ENCODE measurements around the gene PCTP.

PCTP gene

GRCh38 chr17:55760643-55761355 is 9.9 kb downstream of the PCTP start:
- no peak for DNase-seq

GRCh38 chr17:55762086-55762858 is 11.4 kb downstream of the PCTP start:
- DNase-seq, result no peak

- no peak for DNase-seq
These were observed 13.0 kb downstream of the PCTP start for GRCh38 chr17:55763856-55764255.

GRCh38 chr17:55764610-55765009 is 13.8 kb downstream of the PCTP start:
- no peak for DNase-seq

- no peak for DNase-seq
These were observed 14.6 kb downstream of the PCTP start for GRCh38 chr17:55765472-55765871.

GRCh38 chr17:55768936-55769624 is 18.2 kb downstream of the PCTP start:
- no peak for DNase-seq

GRCh38 chr17:55769625-55770000 is 18.8 kb downstream of the PCTP start:
- DNase-seq, result no peak

- DNase-seq, result peak; percentile 26
These were observed 19.5 kb downstream of the PCTP start for GRCh38 chr17:55770196-55770870.

- no peak for DNase-seq
These were observed 21.2 kb downstream of the PCTP start for GRCh38 chr17:55772086-55772485.

GRCh38 chr17:55773671-55774070 is 22.8 kb downstream of the PCTP start:
- no peak for DNase-seq

GRCh38 chr17:55774846-55775271 is 24.0 kb downstream of the PCTP start:
- peak; percentile 74 for DNase-seq

GRCh38 chr17:55776271-55776670 is 25.4 kb downstream of the PCTP start:
- DNase-seq, result no peak

- DNase-seq, result no peak
These were observed 26.7 kb downstream of the PCTP start for GRCh38 chr17:55777471-55777971.

- no peak for DNase-seq
These were observed 27.7 kb downstream of the PCTP start for GRCh38 chr17:55778389-55779118.

GRCh38 chr17:55783684-55784245 is 32.9 kb downstream of the PCTP start:
- DNase-seq, result no peak

GRCh38 chr17:55784666-55785065 is 33.8 kb downstream of the PCTP start:
- DNase-seq, result no peak

GRCh38 chr17:55785181-55785580 is 34.3 kb downstream of the PCTP start:
- no peak for DNase-seq

- no peak for DNase-seq
These were observed 42.4 kb downstream of the PCTP start for GRCh38 chr17:55793272-55793671.

GRCh38 chr17:55794725-55795482 is 44.1 kb downstream of the PCTP start:
- peak; percentile 76 for DNase-seq

- DNase-seq, result no peak
These were observed 56.1 kb downstream of the PCTP start for GRCh38 chr17:55806745-55807495.

All from NCI-H345 (cell line).